Neural cell (in vitro differentiated cells): ENCODE data around the gene CABLES2. TPM values are rescaled to one million over a fixed set of nuclear protein-coding genes. Genes with fewer than 3 reads are reported as not detected.
A peak's percentile ranks its signal among the peaks of the same experiment; 100 is the strongest.

Source experiments
- H2AFZ ChIP-seq: fragments of 200-600, 300-800 bp; sonication (generic), shearing (Covaris generic); 2 replicates; pipeline ENCODE4 v1.6.0; 2014; ENCODE audit warnings: low read depth, mild to moderate bottlenecking, antibody characterized with exemption, low read length, moderate library complexity
- H3F3A ChIP-seq: fragments of 200-600 bp; shearing (Covaris generic); 2 replicates; pipeline ENCODE4 v1.6.1; 2016; ENCODE audit warnings: mild to moderate bottlenecking, moderate library complexity, mixed read lengths, antibody characterized with exemption, low read length; ENCODE audit not compliant: insufficient read depth, poor library complexity, severe bottlenecking
- H3K27ac ChIP-seq: fragments of 200-600, 300-800 bp; sonication (generic), shearing (Covaris generic); 2 replicates; pipeline ENCODE4 v1.5.1; 2014; ENCODE audit warnings: mild to moderate bottlenecking, low read length, moderate library complexity
- H3K27me3 ChIP-seq: fragments of 300-800, 200-600 bp; sonication (generic), shearing (Covaris generic); 2 replicates; pipeline ENCODE4 v1.6.0; 2014; ENCODE audit warnings: mild to moderate bottlenecking, low read depth, low read length, moderate library complexity; ENCODE audit not compliant: insufficient read depth
- H3K36me3 ChIP-seq: fragments of 300-800, 200-600 bp; sonication (generic), shearing (Covaris generic); 2 replicates; pipeline ENCODE4 v1.5.1; 2014; ENCODE audit warnings: mild to moderate bottlenecking, antibody characterized with exemption, low read length, moderate library complexity; ENCODE audit not compliant: insufficient read depth
- H3K4me2 ChIP-seq: fragments of 300-800, 200-600 bp; sonication (generic), shearing (Covaris generic); 2 replicates; pipeline ENCODE4 v1.6.0; 2014; ENCODE audit warnings: mild to moderate bottlenecking, low read length
- H3K4me3 ChIP-seq: fragments of 300-800, 200-600 bp; sonication (generic), shearing (Covaris generic); 2 replicates; pipeline ENCODE4 v1.5.1; 2014; ENCODE audit warnings: mild to moderate bottlenecking, low read length, moderate library complexity
- H3K79me2 ChIP-seq: fragments of 200-600 bp; shearing (Covaris generic); replicated peaks from 2 replicates; pipeline ENCODE4 v1.6.0; 2014; ENCODE audit warnings: mild to moderate bottlenecking, low read length, moderate library complexity; ENCODE audit not compliant: insufficient read depth
- H3K9ac ChIP-seq: fragments of 300-800, 200-600 bp; sonication (generic), shearing (Covaris generic); 2 replicates; pipeline ENCODE4 v1.6.1; 2016; ENCODE audit warnings: mild to moderate bottlenecking, low read length, mixed read lengths
- H3K9me2 ChIP-seq: fragments of 200-600 bp; shearing (Covaris generic); 2 replicates; pipeline ENCODE4 v1.6.1; 2016; ENCODE audit warnings: mild to moderate bottlenecking, low read length, mixed read lengths; ENCODE audit not compliant: insufficient read depth
- H3K9me3 ChIP-seq: fragments of 200-600, 300-800 bp; sonication (generic), shearing (Covaris generic); 2 replicates; pipeline ENCODE4 v1.6.1; 2016; ENCODE audit warnings: mild to moderate bottlenecking, mixed run types, low read length, moderate library complexity, mixed read lengths
- H4K20me1 ChIP-seq: fragments of 200-600 bp; shearing (Covaris generic); 2 replicates; pipeline ENCODE4 v1.6.1; 2016; ENCODE audit warnings: mild to moderate bottlenecking, mixed run types; ENCODE audit not compliant: insufficient read depth
- EP300 ChIP-seq: fragments of 450-650 bp; conservative IDR thresholded peaks from 2 replicates; pipeline ENCODE4 v1.6.1; 2014; ENCODE audit warnings: antibody characterized with exemption, mild to moderate bottlenecking, moderate library complexity; ENCODE audit not compliant: poor library complexity, severe bottlenecking
- EZH2 ChIP-seq: fragments of 200-600, 300-800 bp; shearing (Covaris generic), sonication (generic); IDR thresholded peaks from 2 replicates; pipeline ENCODE4 v1.6.1; 2014; ENCODE audit warnings: antibody characterized with exemption, low read length, borderline replicate concordance, mild to moderate bottlenecking; ENCODE audit not compliant: insufficient read depth, poor library complexity, severe bottlenecking
- MXI1 ChIP-seq: fragments of 450-650 bp; conservative IDR thresholded peaks from 2 replicates; pipeline ENCODE4 v1.6.1; 2014; ENCODE audit warnings: antibody characterized with exemption, mild to moderate bottlenecking; ENCODE audit not compliant: poor library complexity, severe bottlenecking
- POLR2AphosphoS5 ChIP-seq: IDR thresholded peaks from 2 replicates; pipeline ENCODE4 v1.6.1; 2012
- RAD21 ChIP-seq: fragments of 450-650 bp; conservative IDR thresholded peaks from 2 replicates; pipeline ENCODE4 v1.6.1; 2014; ENCODE audit warnings: antibody characterized with exemption, mild to moderate bottlenecking, moderate library complexity
- SMC3 ChIP-seq: fragments of 450-650 bp; conservative IDR thresholded peaks from 2 replicates; pipeline ENCODE4 v1.6.1; 2014; ENCODE audit warnings: antibody characterized with exemption, mild to moderate bottlenecking, moderate library complexity; ENCODE audit not compliant: poor library complexity
- TAF1 ChIP-seq: IDR thresholded peaks from 2 replicates; pipeline ENCODE4 v1.6.1; 2012; ENCODE audit warnings: low read depth
- polyA plus RNA-seq: library from polyadenylated mRNA; depleted of rRNA; stranded (reverse); fragments of >200 nt; gene quantifications from 2 replicates; pipeline ENCODE4 v1.2.3, GENCODE V29; 2014
- TF ChIP-seq, protein P1 (sequence below): IDR thresholded peaks from 2 replicates; pipeline ENCODE4 v1.6.1; 2012; ENCODE audit warnings: borderline replicate concordance
- TF ChIP-seq, protein P2 (sequence below): fragments of 450-650 bp; IDR thresholded peaks from 2 replicates; pipeline ENCODE4 v1.5.1; 2014; ENCODE audit warnings: antibody characterized with exemption, mild to moderate bottlenecking, moderate library complexity; ENCODE audit not compliant: poor library complexity, severe bottlenecking

The CABLES2 gene
- polyA plus RNA-seq, 1 donor from 2014 or later = 8.3 TPM

DNA sequence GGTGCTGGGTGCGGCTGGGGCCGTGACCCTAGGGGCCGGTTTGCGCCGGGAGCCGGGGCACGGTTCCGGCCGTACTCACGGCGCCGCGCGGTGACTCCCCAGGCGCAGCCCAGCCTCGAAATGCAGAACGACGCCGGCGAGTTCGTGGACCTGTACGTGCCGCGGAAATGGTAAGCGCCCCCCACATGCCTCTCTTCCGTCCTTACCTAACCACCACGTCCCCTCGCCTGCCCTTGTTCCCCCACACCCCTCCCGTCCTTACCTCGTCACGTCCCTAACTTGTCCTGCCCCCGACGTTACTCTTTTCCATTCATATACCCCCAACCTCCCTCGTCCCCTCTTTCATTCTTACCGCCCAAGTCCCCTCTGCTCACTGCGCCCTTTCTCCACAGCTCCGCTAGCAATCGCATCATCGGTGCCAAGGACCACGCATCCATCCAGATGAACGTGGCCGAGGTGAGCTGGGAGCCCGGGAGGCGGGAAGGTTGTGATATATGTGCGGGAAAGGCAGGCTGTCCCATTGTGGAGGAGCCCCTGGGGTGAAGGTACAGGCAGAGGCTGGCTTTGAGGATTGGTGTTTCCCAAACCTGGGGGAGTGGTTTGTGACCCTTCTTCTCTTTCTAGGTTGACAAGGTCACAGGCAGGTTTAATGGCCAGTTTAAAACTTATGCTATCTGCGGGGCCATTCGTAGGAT is 19.7 kb downstream of the CABLES2 start:
- no peaks in the 10 kb centered on the region for H3K36me3 ChIP-seq
- TF ChIP-seq SMC3 (no peak), RAD21 (no peak), MXI1 (no peak), EZH2 (no peak), EP300 (no peak), POLR2AphosphoS5 (no peak), TAF1 (no peak)
- TF ChIP-seq, protein P1, sequence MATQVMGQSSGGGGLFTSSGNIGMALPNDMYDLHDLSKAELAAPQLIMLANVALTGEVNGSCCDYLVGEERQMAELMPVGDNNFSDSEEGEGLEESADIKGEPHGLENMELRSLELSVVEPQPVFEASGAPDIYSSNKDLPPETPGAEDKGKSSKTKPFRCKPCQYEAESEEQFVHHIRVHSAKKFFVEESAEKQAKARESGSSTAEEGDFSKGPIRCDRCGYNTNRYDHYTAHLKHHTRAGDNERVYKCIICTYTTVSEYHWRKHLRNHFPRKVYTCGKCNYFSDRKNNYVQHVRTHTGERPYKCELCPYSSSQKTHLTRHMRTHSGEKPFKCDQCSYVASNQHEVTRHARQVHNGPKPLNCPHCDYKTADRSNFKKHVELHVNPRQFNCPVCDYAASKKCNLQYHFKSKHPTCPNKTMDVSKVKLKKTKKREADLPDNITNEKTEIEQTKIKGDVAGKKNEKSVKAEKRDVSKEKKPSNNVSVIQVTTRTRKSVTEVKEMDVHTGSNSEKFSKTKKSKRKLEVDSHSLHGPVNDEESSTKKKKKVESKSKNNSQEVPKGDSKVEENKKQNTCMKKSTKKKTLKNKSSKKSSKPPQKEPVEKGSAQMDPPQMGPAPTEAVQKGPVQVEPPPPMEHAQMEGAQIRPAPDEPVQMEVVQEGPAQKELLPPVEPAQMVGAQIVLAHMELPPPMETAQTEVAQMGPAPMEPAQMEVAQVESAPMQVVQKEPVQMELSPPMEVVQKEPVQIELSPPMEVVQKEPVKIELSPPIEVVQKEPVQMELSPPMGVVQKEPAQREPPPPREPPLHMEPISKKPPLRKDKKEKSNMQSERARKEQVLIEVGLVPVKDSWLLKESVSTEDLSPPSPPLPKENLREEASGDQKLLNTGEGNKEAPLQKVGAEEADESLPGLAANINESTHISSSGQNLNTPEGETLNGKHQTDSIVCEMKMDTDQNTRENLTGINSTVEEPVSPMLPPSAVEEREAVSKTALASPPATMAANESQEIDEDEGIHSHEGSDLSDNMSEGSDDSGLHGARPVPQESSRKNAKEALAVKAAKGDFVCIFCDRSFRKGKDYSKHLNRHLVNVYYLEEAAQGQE = no peak
- TF ChIP-seq, protein P2, sequence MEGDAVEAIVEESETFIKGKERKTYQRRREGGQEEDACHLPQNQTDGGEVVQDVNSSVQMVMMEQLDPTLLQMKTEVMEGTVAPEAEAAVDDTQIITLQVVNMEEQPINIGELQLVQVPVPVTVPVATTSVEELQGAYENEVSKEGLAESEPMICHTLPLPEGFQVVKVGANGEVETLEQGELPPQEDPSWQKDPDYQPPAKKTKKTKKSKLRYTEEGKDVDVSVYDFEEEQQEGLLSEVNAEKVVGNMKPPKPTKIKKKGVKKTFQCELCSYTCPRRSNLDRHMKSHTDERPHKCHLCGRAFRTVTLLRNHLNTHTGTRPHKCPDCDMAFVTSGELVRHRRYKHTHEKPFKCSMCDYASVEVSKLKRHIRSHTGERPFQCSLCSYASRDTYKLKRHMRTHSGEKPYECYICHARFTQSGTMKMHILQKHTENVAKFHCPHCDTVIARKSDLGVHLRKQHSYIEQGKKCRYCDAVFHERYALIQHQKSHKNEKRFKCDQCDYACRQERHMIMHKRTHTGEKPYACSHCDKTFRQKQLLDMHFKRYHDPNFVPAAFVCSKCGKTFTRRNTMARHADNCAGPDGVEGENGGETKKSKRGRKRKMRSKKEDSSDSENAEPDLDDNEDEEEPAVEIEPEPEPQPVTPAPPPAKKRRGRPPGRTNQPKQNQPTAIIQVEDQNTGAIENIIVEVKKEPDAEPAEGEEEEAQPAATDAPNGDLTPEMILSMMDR = no peak

DNA sequence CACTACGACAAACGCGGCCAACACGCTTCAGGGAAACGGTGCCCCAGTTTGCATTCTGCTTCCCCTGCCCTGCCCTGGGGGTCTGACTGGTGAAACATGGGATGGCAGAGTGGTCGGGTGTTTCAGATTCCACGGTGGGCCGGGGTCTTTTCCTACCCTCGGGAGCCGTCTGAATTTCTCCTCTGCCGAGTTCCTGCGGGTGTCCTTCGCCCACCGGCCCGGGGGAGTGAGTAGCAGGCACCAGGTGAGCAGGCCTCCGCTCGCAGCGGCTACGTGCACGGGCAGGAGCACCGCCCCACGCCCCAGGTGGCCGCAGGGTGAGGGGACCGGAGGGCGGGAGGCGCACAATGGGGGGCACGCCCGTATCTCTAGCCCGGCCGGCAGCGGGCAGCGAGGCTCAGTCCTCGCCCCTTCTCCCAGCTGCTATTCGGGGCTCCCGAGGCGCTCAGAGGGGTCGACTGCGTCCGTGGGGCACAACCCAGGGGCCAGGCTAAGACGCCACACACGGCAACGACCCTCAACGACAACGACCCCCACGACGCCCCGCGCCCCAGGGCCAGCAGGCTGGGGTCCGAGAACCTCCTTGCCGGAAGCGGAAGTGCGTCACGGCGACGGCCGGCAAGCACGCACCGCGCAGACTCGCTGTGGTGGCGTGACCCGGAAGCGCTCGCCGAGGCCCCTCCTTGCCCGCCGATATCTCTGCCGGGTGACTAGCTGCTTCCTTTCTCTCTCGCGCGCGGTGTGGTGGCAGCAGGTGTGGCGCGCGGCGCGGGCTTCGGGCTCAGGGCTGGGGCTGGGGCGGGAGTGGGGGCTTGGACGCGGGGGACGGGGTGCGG is 20.5 kb downstream of the CABLES2 start, which contains the start of gene RPS21:
TSS of gene RPS21 (plus strand) at position 721 of the 836 bp plus-strand sequence. CDS start 236 bp downstream, outside the sequence.
- Histone ChIP-seq H3K4me3 (peak within 1 kb of the TSS; percentile 100), H3K9me3 (no peaks in the 10 kb centered on the region), H3F3A (no peaks in the 10 kb centered on the region), H3K36me3 (no peaks in the 10 kb centered on the region), H2AFZ (peak within 1 kb of the TSS; percentile 73), H3K4me2 (peak within 1 kb of the TSS; percentile 89), H3K27me3 (no peaks in the 10 kb centered on the region), H4K20me1 (no peaks in the 10 kb centered on the region), H3K79me2 (peaks cover 31% of the 10 kb centered on the region), H3K9me2 (no peaks in the 10 kb centered on the region), H3K9ac (peak within 1 kb of the TSS; percentile 95), H3K27ac (peak within 1 kb of the TSS; percentile 79)
- TF ChIP-seq SMC3 (no peak), EP300 (peak; percentile 37), MXI1 (peak; percentile 88), POLR2AphosphoS5 (peak; percentile 98)
- TF ChIP-seq, protein P2 = no peak
- TF ChIP-seq, protein P1 = peak; percentile 57

More for the DNA sequence above, 19.7 kb downstream of the CABLES2 start:
- peaks cover 31% of the 10 kb centered on the region for H3K79me2 ChIP-seq
- peak overlapping the region; percentile 89 for H3K4me2 ChIP-seq
- H3K9me2 ChIP-seq = no peaks in the 10 kb centered on the region
- H4K20me1 ChIP-seq = no peaks in the 10 kb centered on the region
- H2AFZ ChIP-seq = no peak overlapping the region
- H3K27me3 ChIP-seq = no peaks in the 10 kb centered on the region
- no peaks in the 10 kb centered on the region for H3K9me3 ChIP-seq
- no peaks in the 10 kb centered on the region for H3F3A ChIP-seq
- H3K4me3 ChIP-seq = peak overlapping the region; percentile 100
- peak overlapping the region; percentile 51 for H3K27ac ChIP-seq
- H3K9ac ChIP-seq = peak overlapping the region; percentile 95
